SK-N-SH (cell line): Measurements from ENCODE around the gene MAPK14. TPM values are rescaled to one million over a fixed set of nuclear protein-coding genes. Genes with fewer than 3 reads are reported as not detected.

Experiments
- CTCF ChIA-PET: fragments of 300-600, 350-600 bp; formaldehyde crosslinking; extraction: SDS; loops from one replicate; lab custom pipeline; 2021; lab: Yijun Ruan, JAX
- POLR2A ChIA-PET: fragments of 350-600 bp; sonication (Branson Sonifier 250); formaldehyde crosslinking; extraction: SDS; loops from one replicate; lab custom pipeline; 2020; ENCODE audit warnings: antibody characterized with exemption, inconsistent platforms; lab: Yijun Ruan, JAX
- DNase-seq: peaks from one replicate; pipeline ENCODE4 v3.0.0; 2012
- H2AFZ ChIP-seq: fragments of 200-600 bp; sonication (generic); 2 replicates; pipeline ENCODE4 v1.8.1; 2016; ENCODE audit warnings: antibody characterized with exemption, mild to moderate bottlenecking, low read depth
- H3F3A ChIP-seq: fragments of 200-600 bp; sonication (generic); replicated peaks from 2 replicates; pipeline ENCODE3; 2016; ENCODE audit warnings: antibody characterized with exemption, mild to moderate bottlenecking; ENCODE audit not compliant: insufficient read depth
- H3K27ac ChIP-seq, 2 experiments: fragments of 200-500 bp in 1 of 2; fragments of 200-600 bp in 1 of 2; sonication (Bioruptor generic) in 1 of 2; sonication (generic), shearing (Covaris generic) in 1 of 2; 2 replicates each; pipeline versions ENCODE4 v1.5.1 to v1.6.1; 2014 to 2016; ENCODE audit warnings: low read depth in 2 of 2, inconsistent platforms in 1 of 2, low read length in 1 of 2, mild to moderate bottlenecking in 1 of 2, mixed read lengths in 1 of 2
- H3K27me3 ChIP-seq: fragments of 200-600 bp; sonication (generic), shearing (Covaris generic); 2 replicates; pipeline ENCODE4 v1.6.1; 2016; ENCODE audit warnings: mixed run types; ENCODE audit not compliant: insufficient read depth
- H3K36me3 ChIP-seq, 2 experiments: fragments of 200-500 bp in 1 of 2; fragments of 200-600 bp in 1 of 2; sonication (Bioruptor generic) in 1 of 2; sonication (generic) in 1 of 2; replicated peaks in 1 of 2; 2 replicates each; pipeline versions ENCODE3 to v1.5.1; 2014 to 2016; ENCODE audit warnings: low read length in 1 of 2, mild to moderate bottlenecking in 1 of 2; ENCODE audit not compliant: insufficient read depth in 2 of 2, control insufficient read depth in 1 of 2
- H3K4me1 ChIP-seq, 2 experiments: fragments of 200-500 bp in 1 of 2; fragments of 200-600 bp in 1 of 2; sonication (Bioruptor generic) in 1 of 2; sonication (generic), shearing (Covaris generic) in 1 of 2; 2 replicates each; pipeline versions ENCODE4 v1.5.1 to v1.6.1; 2014 to 2016; ENCODE audit warnings: low read depth in 1 of 2, low read length in 1 of 2, mixed run types in 1 of 2; ENCODE audit not compliant: insufficient read depth in 2 of 2, control insufficient read depth in 1 of 2
- H3K4me2 ChIP-seq: fragments of 200-600 bp; sonication (generic), shearing (Covaris generic); 2 replicates; pipeline ENCODE4 v1.6.1; 2017; ENCODE audit warnings: mixed run types
- H3K4me3 ChIP-seq, 2 experiments: fragments of 200-500 bp in 1 of 2; fragments of 200-600 bp in 1 of 2; sonication (Bioruptor generic) in 1 of 2; sonication (generic), shearing (Covaris generic) in 1 of 2; 2 replicates each; pipeline versions ENCODE4 v1.5.1 to v1.8.1; 2014 to 2016; ENCODE audit warnings: low read depth in 2 of 2, inconsistent platforms in 1 of 2, low read length in 1 of 2, mild to moderate bottlenecking in 1 of 2, mixed read lengths in 1 of 2, moderate library complexity in 1 of 2
- H3K79me2 ChIP-seq: fragments of 200-600 bp; sonication (generic); 2 replicates; pipeline ENCODE4 v1.8.1; 2017; ENCODE audit warnings: mild to moderate bottlenecking; ENCODE audit not compliant: insufficient read depth
- H3K9ac ChIP-seq: fragments of 200-600 bp; sonication (generic); 2 replicates; pipeline ENCODE4 v1.6.1; 2017; ENCODE audit warnings: mixed run types
- H3K9me2 ChIP-seq: fragments of 200-600 bp; sonication (generic); 2 replicates; pipeline ENCODE4 v1.6.1; 2017; ENCODE audit warnings: mixed run types
- H3K9me3 ChIP-seq: fragments of 200-600 bp; sonication (generic); 2 replicates; pipeline ENCODE4 v1.6.1; 2017; ENCODE audit warnings: mixed run types, mild to moderate bottlenecking, moderate library complexity
- H4K20me1 ChIP-seq: fragments of 200-600 bp; sonication (generic); 2 replicates; pipeline ENCODE4 v1.6.1; 2017; ENCODE audit warnings: mild to moderate bottlenecking, mixed run types; ENCODE audit not compliant: insufficient read depth
- CHD2 ChIP-seq: fragments of 150-350 bp; IDR thresholded peaks from 2 replicates; pipeline ENCODE4 v1.6.1; 2018; ENCODE audit warnings: low read length; ENCODE audit not compliant: partially characterized antibody
- EP300 ChIP-seq, 2 experiments: IDR thresholded peaks; 2 replicates each; pipeline versions ENCODE4 v1.4.0 to v1.6.1; 2012; ENCODE audit warnings: borderline replicate concordance in 1 of 2, low read depth in 1 of 2, low read length in 1 of 2
- EZH2phosphoT487 ChIP-seq: fragments of 200-600 bp; sonication (generic); IDR thresholded peaks from 2 replicates; pipeline ENCODE4 v1.6.1; 2017; ENCODE audit warnings: low read depth, mixed run types, mild to moderate bottlenecking, antibody characterized with exemption, moderate library complexity, borderline replicate concordance
- GABPA ChIP-seq: IDR thresholded peaks from 2 replicates; pipeline ENCODE4 v1.4.0; 2012; ENCODE audit warnings: low read depth, mild to moderate bottlenecking
- GATA2 ChIP-seq: sonication (generic); formaldehyde crosslinking; IDR thresholded peaks from 2 replicates; pipeline ENCODE4 v1.5.0; 2020; ENCODE audit warnings: mild to moderate bottlenecking, missing genetic modification reagents
- MEF2A ChIP-seq: IDR thresholded peaks from 2 replicates; pipeline ENCODE4 v1.4.0; 2012; ENCODE audit warnings: low read depth, borderline replicate concordance
- MXI1 ChIP-seq: IDR thresholded peaks from 2 replicates; pipeline ENCODE4 v1.6.1; 2012; ENCODE audit warnings: mild to moderate bottlenecking, low read depth, low read length, improper control_type of control experiment
- POLR2AphosphoS5 ChIP-seq: IDR thresholded peaks from 2 replicates; pipeline ENCODE4 v1.6.1; 2012; ENCODE audit warnings: low read depth, low read length
- RAD21 ChIP-seq: IDR thresholded peaks from 2 replicates; pipeline ENCODE4 v1.6.1; 2012; ENCODE audit warnings: mild to moderate bottlenecking, low read length
- RCOR1 ChIP-seq: fragments of 150-350 bp; IDR thresholded peaks from 2 replicates; pipeline ENCODE4 v1.6.1; 2017; ENCODE audit warnings: antibody characterized with exemption, low read length
- SIN3A ChIP-seq: IDR thresholded peaks from 2 replicates; pipeline ENCODE4 v1.6.1; 2012; ENCODE audit warnings: low read depth, mild to moderate bottlenecking, low read length, moderate library complexity, borderline replicate concordance
- SMC3 ChIP-seq: IDR thresholded peaks from 2 replicates; pipeline ENCODE4 v1.6.1; 2012; ENCODE audit warnings: low read depth, low read length, improper control_type of control experiment
- YY1 ChIP-seq: IDR thresholded peaks from 2 replicates; pipeline ENCODE4 v1.4.0; 2012; ENCODE audit warnings: low read depth, mild to moderate bottlenecking
- WGBS: methylation state at CpG from one replicate; pipeline ENCODE4 v1.1.6; 2017; ENCODE audit warnings: low lambda C conversion rate; 5-methylcytosine and 5-hydroxymethylcytosine counted together
- polyA plus RNA-seq, 3 experiments: library from polyadenylated mRNA; depleted of rRNA; stranded (reverse); fragments of >200 nt; gene quantifications; 2 replicates each; pipeline ENCODE4 v1.2.3, GENCODE V29; 2012
- TF ChIP-seq, protein P1 (sequence below): IDR thresholded peaks from 2 replicates; pipeline ENCODE4 v1.4.0; 2012; ENCODE audit warnings: low read depth, borderline replicate concordance
- TF ChIP-seq, protein P2 (sequence below): IDR thresholded peaks from 2 replicates; pipeline ENCODE4 v1.4.0; 2012; ENCODE audit warnings: low read depth, borderline replicate concordance
- TF ChIP-seq, protein P3 (sequence below): fragments of 200-600 bp; sonication (generic); IDR thresholded peaks from 2 replicates; pipeline ENCODE4 v1.6.1; 2017; ENCODE audit warnings: antibody characterized with exemption, mild to moderate bottlenecking, moderate library complexity
- TF ChIP-seq, protein P4 (sequence below): fragments of 150-350 bp; IDR thresholded peaks from 2 replicates; pipeline ENCODE4 v1.6.1; 2016; ENCODE audit warnings: mild to moderate bottlenecking, low read depth, low read length
- TF ChIP-seq, protein P5 (sequence below): IDR thresholded peaks from 2 replicates; pipeline ENCODE4 v1.6.1; 2012; ENCODE audit warnings: mild to moderate bottlenecking, low read depth, low read length, moderate library complexity

The MAPK14 gene
- polyA plus RNA-seq, 1 of the 3 experiments (the other 2 are of a cell fraction) = 19.8 TPM

DNA sequence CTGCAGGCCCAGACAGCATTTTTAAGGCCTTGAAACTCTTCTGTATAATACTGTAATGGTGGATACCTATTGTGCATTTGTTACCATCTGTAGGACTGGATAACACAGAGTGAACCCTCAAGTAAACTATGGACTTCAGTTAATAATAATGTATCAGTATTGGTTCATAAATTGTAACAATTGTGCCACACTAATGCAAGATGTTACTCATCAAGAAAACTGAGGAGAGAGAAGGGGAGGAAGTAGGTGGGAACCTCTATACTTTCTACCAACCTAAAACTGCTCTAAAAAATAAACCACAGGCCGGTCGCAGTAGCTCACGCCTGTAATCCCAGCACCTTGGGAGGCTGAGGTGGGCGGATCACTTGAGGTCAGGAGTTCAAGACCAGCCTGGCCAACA lies 113.5 kb downstream of the MAPK14 start:
- H3K27me3 ChIP-seq = no peaks in the 10 kb centered on the region
- 100% methylated on average over 4 of the region's 4 CpGs for WGBS
- H3K4me1 ChIP-seq = peaks cover 0 to 31% of the 10 kb centered on the region in 2 experiments; a peak in 1 of 4 replicates
- no peak overlapping the region for H2AFZ ChIP-seq
- ChIA-PET POLR2A (no interaction called here), CTCF (interaction anchor here (2.2 kb wide), 1 partner anchor 20 kb away, joined by 7 read pairs; no protein-coding TSS in a partner anchor)
- H4K20me1 ChIP-seq = no peaks in the 10 kb centered on the region
- DNase-seq = no peak
- H3K9me3 ChIP-seq = no peaks in the 10 kb centered on the region
- no peaks in the 10 kb centered on the region for H3F3A ChIP-seq
- H3K36me3 ChIP-seq = no peaks in the 10 kb centered on the region
- H3K79me2 ChIP-seq = no peaks in the 10 kb centered on the region
- H3K9ac ChIP-seq = no peak overlapping the region
- no peak overlapping the region for H3K27ac ChIP-seq
- no peaks in the 10 kb centered on the region for H3K9me2 ChIP-seq
- TF ChIP-seq, protein P1, sequence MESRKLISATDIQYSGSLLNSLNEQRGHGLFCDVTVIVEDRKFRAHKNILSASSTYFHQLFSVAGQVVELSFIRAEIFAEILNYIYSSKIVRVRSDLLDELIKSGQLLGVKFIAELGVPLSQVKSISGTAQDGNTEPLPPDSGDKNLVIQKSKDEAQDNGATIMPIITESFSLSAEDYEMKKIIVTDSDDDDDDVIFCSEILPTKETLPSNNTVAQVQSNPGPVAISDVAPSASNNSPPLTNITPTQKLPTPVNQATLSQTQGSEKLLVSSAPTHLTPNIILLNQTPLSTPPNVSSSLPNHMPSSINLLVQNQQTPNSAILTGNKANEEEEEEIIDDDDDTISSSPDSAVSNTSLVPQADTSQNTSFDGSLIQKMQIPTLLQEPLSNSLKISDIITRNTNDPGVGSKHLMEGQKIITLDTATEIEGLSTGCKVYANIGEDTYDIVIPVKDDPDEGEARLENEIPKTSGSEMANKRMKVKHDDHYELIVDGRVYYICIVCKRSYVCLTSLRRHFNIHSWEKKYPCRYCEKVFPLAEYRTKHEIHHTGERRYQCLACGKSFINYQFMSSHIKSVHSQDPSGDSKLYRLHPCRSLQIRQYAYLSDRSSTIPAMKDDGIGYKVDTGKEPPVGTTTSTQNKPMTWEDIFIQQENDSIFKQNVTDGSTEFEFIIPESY = no peak
- TF ChIP-seq MXI1 (no peak), SMC3 (no peak), YY1 (no peak), MEF2A (no peak), CHD2 (no peak), GATA2 (CRISPR knock-in tag) (no peak), EP300 (IDR thresholded peaks at IDR 0.05; ENCODE audit: borderline replicate concordance in 1 of 2, low read depth in 1 of 2, low read length in 1 of 2) (no peak), EZH2phosphoT487 (no peak), POLR2AphosphoS5 (no peak), SIN3A (no peak), GABPA (no peak), RAD21 (no peak), RCOR1 (no peak)
- TF ChIP-seq, protein P2, sequence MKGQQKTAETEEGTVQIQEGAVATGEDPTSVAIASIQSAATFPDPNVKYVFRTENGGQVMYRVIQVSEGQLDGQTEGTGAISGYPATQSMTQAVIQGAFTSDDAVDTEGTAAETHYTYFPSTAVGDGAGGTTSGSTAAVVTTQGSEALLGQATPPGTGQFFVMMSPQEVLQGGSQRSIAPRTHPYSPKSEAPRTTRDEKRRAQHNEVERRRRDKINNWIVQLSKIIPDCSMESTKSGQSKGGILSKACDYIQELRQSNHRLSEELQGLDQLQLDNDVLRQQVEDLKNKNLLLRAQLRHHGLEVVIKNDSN = no peak
- TF ChIP-seq, protein P3, sequence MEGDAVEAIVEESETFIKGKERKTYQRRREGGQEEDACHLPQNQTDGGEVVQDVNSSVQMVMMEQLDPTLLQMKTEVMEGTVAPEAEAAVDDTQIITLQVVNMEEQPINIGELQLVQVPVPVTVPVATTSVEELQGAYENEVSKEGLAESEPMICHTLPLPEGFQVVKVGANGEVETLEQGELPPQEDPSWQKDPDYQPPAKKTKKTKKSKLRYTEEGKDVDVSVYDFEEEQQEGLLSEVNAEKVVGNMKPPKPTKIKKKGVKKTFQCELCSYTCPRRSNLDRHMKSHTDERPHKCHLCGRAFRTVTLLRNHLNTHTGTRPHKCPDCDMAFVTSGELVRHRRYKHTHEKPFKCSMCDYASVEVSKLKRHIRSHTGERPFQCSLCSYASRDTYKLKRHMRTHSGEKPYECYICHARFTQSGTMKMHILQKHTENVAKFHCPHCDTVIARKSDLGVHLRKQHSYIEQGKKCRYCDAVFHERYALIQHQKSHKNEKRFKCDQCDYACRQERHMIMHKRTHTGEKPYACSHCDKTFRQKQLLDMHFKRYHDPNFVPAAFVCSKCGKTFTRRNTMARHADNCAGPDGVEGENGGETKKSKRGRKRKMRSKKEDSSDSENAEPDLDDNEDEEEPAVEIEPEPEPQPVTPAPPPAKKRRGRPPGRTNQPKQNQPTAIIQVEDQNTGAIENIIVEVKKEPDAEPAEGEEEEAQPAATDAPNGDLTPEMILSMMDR = no peak
- TF ChIP-seq, protein P4, sequence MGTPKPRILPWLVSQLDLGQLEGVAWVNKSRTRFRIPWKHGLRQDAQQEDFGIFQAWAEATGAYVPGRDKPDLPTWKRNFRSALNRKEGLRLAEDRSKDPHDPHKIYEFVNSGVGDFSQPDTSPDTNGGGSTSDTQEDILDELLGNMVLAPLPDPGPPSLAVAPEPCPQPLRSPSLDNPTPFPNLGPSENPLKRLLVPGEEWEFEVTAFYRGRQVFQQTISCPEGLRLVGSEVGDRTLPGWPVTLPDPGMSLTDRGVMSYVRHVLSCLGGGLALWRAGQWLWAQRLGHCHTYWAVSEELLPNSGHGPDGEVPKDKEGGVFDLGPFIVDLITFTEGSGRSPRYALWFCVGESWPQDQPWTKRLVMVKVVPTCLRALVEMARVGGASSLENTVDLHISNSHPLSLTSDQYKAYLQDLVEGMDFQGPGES = no peak
- TF ChIP-seq, protein P5, sequence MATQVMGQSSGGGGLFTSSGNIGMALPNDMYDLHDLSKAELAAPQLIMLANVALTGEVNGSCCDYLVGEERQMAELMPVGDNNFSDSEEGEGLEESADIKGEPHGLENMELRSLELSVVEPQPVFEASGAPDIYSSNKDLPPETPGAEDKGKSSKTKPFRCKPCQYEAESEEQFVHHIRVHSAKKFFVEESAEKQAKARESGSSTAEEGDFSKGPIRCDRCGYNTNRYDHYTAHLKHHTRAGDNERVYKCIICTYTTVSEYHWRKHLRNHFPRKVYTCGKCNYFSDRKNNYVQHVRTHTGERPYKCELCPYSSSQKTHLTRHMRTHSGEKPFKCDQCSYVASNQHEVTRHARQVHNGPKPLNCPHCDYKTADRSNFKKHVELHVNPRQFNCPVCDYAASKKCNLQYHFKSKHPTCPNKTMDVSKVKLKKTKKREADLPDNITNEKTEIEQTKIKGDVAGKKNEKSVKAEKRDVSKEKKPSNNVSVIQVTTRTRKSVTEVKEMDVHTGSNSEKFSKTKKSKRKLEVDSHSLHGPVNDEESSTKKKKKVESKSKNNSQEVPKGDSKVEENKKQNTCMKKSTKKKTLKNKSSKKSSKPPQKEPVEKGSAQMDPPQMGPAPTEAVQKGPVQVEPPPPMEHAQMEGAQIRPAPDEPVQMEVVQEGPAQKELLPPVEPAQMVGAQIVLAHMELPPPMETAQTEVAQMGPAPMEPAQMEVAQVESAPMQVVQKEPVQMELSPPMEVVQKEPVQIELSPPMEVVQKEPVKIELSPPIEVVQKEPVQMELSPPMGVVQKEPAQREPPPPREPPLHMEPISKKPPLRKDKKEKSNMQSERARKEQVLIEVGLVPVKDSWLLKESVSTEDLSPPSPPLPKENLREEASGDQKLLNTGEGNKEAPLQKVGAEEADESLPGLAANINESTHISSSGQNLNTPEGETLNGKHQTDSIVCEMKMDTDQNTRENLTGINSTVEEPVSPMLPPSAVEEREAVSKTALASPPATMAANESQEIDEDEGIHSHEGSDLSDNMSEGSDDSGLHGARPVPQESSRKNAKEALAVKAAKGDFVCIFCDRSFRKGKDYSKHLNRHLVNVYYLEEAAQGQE = no peak
- no peak overlapping the region for H3K4me3 ChIP-seq
- H3K4me2 ChIP-seq = no peak overlapping the region
